K562 (cell line): Measurements from ENCODE around the gene SLC6A8. TPM values are rescaled to one million over a fixed set of nuclear protein-coding genes. Genes with fewer than 3 reads are reported as not detected.
A peak's percentile ranks its signal among the peaks of the same experiment; 100 is the strongest.
"Not testable (repeated sequence)": the region's sequence is repeated elsewhere in the genome, so short reads cannot be mapped to it uniquely, and the experiment has no call there.

ENCODE experiments used
- ATAC-seq: fragments of 200-7000 bp; cut with Tn5 transposase; 3 replicates; pipeline ENCODE4 v1.9.1; 2020; ENCODE audit warnings: moderate library complexity
- BruUV-seq: library from RNA; stranded (reverse); fragments of 400-500 nt; replicated peaks from 2 replicates; lab custom pipeline; 2021; lab: Mats Ljungman, UMichigan
- CTCF ChIA-PET: fragments of 300-600 bp; formaldehyde crosslinking; extraction: SDS; loops from one replicate; lab custom pipeline; 2021; ENCODE audit warnings: low intra/inter-chr PET ratio; lab: Yijun Ruan, JAX
- POLR2A ChIA-PET: fragments of 300-600, 350-650 bp; sonication (Branson Sonifier 250); formaldehyde crosslinking; extraction: SDS; loops from one replicate; lab custom pipeline; 2021; ENCODE audit warnings: antibody characterized with exemption, inconsistent platforms; lab: Yijun Ruan, JAX
- DNase-seq, 4 experiments: peaks; one replicate each; pipeline versions ENCODE4 v3.0.0 to v3.0.0-alpha.2; 2011 to 2018; ENCODE audit warnings: low spot score in 3 of 4, mixed read lengths in 3 of 4; ENCODE audit errors: extremely low read depth in 1 of 4
- FAIRE-seq: peaks from 2 replicates; lab custom pipeline; 2011; peaks lifted over from hg19 to GRCh38; lab: Jason Lieb, UNC
- H2AFZ ChIP-seq: 2 replicates; pipeline ENCODE4 v1.6.0; 2011; ENCODE audit warnings: low read depth, low read length, control low read depth, inconsistent platforms
- H3K27ac ChIP-seq: fragments of 200-600 bp; 3 replicates; pipeline ENCODE4 v1.8.0; 2011; ENCODE audit warnings: low read depth, mild to moderate bottlenecking, control low read depth, inconsistent platforms, low read length, moderate library complexity, mixed read lengths; ENCODE audit errors: extremely low read depth
- H3K27me3 ChIP-seq, 2 experiments: fragments of 300-600 bp in 1 of 2; 2 replicates in 1 of 2; 3 replicates in 1 of 2; pipeline versions ENCODE4 v1.6.0 to v1.8.0; 2011; ENCODE audit warnings: inconsistent platforms in 2 of 2, low read length in 2 of 2, mild to moderate bottlenecking in 1 of 2, mixed read lengths in 1 of 2, moderate library complexity in 1 of 2; ENCODE audit not compliant: control insufficient read depth in 2 of 2, insufficient read depth in 2 of 2
- H3K36me3 ChIP-seq: fragments of 300-600 bp; 3 replicates; pipeline ENCODE4 v1.8.0; 2011; ENCODE audit warnings: mild to moderate bottlenecking, low read length, inconsistent platforms; ENCODE audit not compliant: control insufficient read depth, insufficient read depth
- H3K4me1 ChIP-seq, 2 experiments: fragments of 200-600 bp in 1 of 2; replicated peaks in 1 of 2; 2 replicates in 1 of 2; 3 replicates in 1 of 2; pipeline versions ENCODE4 v1.5.1 to v1.8.0; 2011; ENCODE audit warnings: inconsistent platforms in 2 of 2, low read length in 2 of 2, mild to moderate bottlenecking in 1 of 2, mixed read lengths in 1 of 2, moderate library complexity in 1 of 2; ENCODE audit not compliant: control insufficient read depth in 2 of 2, insufficient read depth in 2 of 2
- H3K4me2 ChIP-seq: 2 replicates; pipeline ENCODE4 v1.6.1; 2011; ENCODE audit warnings: low read length, control low read depth, inconsistent platforms, mixed read lengths; ENCODE audit not compliant: insufficient read depth
- H3K4me3 ChIP-seq: fragments of 200-600 bp; sonication (generic), shearing (Covaris generic); 2 replicates; pipeline ENCODE4 v1.5.1; 2016; ENCODE audit warnings: control low read depth, inconsistent platforms
- H3K79me2 ChIP-seq: fragments of 200-600 bp; 3 replicates; pipeline ENCODE4 v1.8.0; 2011; ENCODE audit warnings: low read length, inconsistent platforms; ENCODE audit not compliant: control insufficient read depth, insufficient read depth
- H3K9ac ChIP-seq, 2 experiments: 2 replicates each; pipeline versions ENCODE4 v1.6.0 to v1.6.1; 2011; ENCODE audit warnings: low read depth in 2 of 2, low read length in 2 of 2, control low read depth in 1 of 2, inconsistent platforms in 1 of 2, mild to moderate bottlenecking in 1 of 2, mixed read lengths in 1 of 2; ENCODE audit not compliant: insufficient read depth in 1 of 2
- H3K9me1 ChIP-seq: one replicate; pipeline ENCODE4 v1.6.0; 2011; ENCODE audit warnings: inconsistent platforms, mild to moderate bottlenecking, low read length, moderate library complexity; ENCODE audit not compliant: control insufficient read depth, insufficient read depth
- H3K9me3 ChIP-seq: replicated peaks from 2 replicates; pipeline ENCODE4 v1.5.1; 2011; ENCODE audit warnings: low read depth, low read length, inconsistent platforms; ENCODE audit not compliant: control insufficient read depth, insufficient read depth
- H4K20me1 ChIP-seq: replicated peaks from 2 replicates; pipeline ENCODE4 v1.6.1; 2011; ENCODE audit warnings: low read length, inconsistent platforms, mixed read lengths; ENCODE audit not compliant: control insufficient read depth, insufficient read depth
- POLR2G ChIP-seq: fragments of 200-400 bp; formaldehyde crosslinking; IDR thresholded peaks from 2 replicates; pipeline ENCODE4 v1.6.1; 2017; ENCODE audit warnings: low read depth, mild to moderate bottlenecking, antibody characterized with exemption, low read length, moderate library complexity
- WGBS: fragments of 100-300 bp; shearing (Covaris generic); methylation state at CpG from one replicate; pipeline ENCODE4 v1.1.6; 2016; ENCODE audit warnings: low coverage, mixed read lengths; ENCODE audit not compliant: insufficient coverage; ENCODE audit errors: missing lambda C conversion rate; 5-methylcytosine and 5-hydroxymethylcytosine counted together
- in situ Hi-C: fragments of 300-500 bp; cut with MboI; formaldehyde crosslinking; loops from 4 replicates; pipeline ENCODE4 v1.15.0; 2018; ENCODE audit warnings: inconsistent platforms, mixed read lengths
- intact Hi-C: fragments of 100-400 bp; cut with micrococcal nuclease; formaldehyde crosslinking; loops from 2 replicates; pipeline ENCODE4 v1.14.2; 2022
- polyA plus RNA-seq, 8 experiments: library from polyadenylated mRNA; depleted of rRNA in 4 of 8; stranded (reverse) in 5 of 8; unstranded in 3 of 8; fragments of >200 nt; fragmentation: Nextera tagmentation in 2 of 8; fragmentation: Illumina TruSeq in 1 of 8; extraction: Ambion mirVana in 2 of 8; extraction: Trizol in 1 of 8; gene quantifications; 2 replicates each; pipeline versions ENCODE4 v1.2.1 to v1.2.3, GENCODE V29; 2011 to 2014; ENCODE audit warnings: inconsistent platforms in 1 of 8, missing spikeins in 1 of 8
- total RNA-seq, 7 experiments: library from RNA; depleted of rRNA in 6 of 7; stranded (reverse); fragments of >200 nt in 6 of 7; fragmentation: Illumina TruSeq in 2 of 7; extraction: Trizol in 2 of 7; gene quantifications; 2 replicates each; pipeline versions ENCODE4 v1.2.1 to v1.2.3, GENCODE V29; 2011 to 2021; ENCODE audit warnings: low replicate concordance in 1 of 7
- TF ChIP-seq, protein P1 (sequence below): sonication (generic); formaldehyde crosslinking; IDR thresholded peaks from 2 replicates; pipeline ENCODE4 v1.8.0; 2023; ENCODE audit warnings: mild to moderate bottlenecking, missing genetic modification reagents

The SLC6A8 gene
- total and polyA plus RNA-seq, 9 of the 15 experiments (the other 6 are each of a cell fraction or from before 2014, with no cell fraction given) = 0.68 to 144 (median 34.3) TPM

DNA sequence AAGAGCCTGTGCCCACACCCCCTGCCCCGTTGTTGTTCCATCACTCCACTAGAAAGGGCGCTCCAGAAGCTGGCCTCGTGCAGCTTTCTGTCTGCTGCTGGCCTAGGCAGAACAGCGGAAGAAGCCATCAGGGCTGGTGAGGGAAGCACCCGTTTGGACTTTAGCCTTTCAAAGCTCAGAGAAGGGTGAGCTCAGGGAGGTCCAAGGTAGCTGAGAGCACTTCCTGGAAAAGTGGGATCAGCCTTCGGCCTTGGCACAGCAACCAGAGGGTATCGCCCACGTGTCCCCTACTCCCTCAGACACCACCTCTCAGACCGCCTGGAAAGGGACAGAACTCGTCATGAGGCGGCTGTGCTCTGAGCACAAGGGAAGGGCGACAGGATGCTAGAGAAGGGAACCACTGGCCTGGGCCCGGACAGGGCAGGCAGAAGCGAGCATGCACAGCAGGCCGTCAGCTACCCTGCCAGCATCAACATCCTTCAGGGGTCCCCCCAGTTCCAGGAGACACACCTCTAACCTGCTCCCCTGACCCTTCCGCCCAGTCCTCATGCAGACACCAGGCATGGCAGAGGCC lies 11.6 kb downstream of the SLC6A8 start:
- H3K27ac ChIP-seq, FAIRE-seq, DNase-seq, H3K9me3 ChIP-seq, CTCF ChIA-PET, ATAC-seq, H2AFZ ChIP-seq, H3K9me1 ChIP-seq, intact Hi-C loops, H3K4me2 ChIP-seq, in situ Hi-C loops, BruUV-seq, H3K79me2 ChIP-seq, H3K27me3 ChIP-seq, H4K20me1 ChIP-seq, H3K4me3 ChIP-seq: not testable (repeated sequence)
- 100% methylated on average over 1 of the region's 16 CpGs for WGBS
- Histone ChIP-seq H3K36me3 (peaks cover 63% of the 10 kb centered on the region; the same call in 1 of the 3 replicates), H3K9ac (peak overlapping the region in 1 of 2 experiments; percentile 45; a peak in 2 of 4 replicates), H3K4me1 (peaks cover 0 to 15% of the 10 kb centered on the region in 2 experiments; a peak in 2 of 5 replicates)
- POLR2A ChIA-PET = interaction anchor here (1.2 to 1.3 kb wide), 2 partner anchors 10 to 20 kb away, joined by 4 read pairs; no protein-coding TSS in a partner anchor
- TF ChIP-seq POLR2G = peak; percentile 56
- TF ChIP-seq, protein P1, sequence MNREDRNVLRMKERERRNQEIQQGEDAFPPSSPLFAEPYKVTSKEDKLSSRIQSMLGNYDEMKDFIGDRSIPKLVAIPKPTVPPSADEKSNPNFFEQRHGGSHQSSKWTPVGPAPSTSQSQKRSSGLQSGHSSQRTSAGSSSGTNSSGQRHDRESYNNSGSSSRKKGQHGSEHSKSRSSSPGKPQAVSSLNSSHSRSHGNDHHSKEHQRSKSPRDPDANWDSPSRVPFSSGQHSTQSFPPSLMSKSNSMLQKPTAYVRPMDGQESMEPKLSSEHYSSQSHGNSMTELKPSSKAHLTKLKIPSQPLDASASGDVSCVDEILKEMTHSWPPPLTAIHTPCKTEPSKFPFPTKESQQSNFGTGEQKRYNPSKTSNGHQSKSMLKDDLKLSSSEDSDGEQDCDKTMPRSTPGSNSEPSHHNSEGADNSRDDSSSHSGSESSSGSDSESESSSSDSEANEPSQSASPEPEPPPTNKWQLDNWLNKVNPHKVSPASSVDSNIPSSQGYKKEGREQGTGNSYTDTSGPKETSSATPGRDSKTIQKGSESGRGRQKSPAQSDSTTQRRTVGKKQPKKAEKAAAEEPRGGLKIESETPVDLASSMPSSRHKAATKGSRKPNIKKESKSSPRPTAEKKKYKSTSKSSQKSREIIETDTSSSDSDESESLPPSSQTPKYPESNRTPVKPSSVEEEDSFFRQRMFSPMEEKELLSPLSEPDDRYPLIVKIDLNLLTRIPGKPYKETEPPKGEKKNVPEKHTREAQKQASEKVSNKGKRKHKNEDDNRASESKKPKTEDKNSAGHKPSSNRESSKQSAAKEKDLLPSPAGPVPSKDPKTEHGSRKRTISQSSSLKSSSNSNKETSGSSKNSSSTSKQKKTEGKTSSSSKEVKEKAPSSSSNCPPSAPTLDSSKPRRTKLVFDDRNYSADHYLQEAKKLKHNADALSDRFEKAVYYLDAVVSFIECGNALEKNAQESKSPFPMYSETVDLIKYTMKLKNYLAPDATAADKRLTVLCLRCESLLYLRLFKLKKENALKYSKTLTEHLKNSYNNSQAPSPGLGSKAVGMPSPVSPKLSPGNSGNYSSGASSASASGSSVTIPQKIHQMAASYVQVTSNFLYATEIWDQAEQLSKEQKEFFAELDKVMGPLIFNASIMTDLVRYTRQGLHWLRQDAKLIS (CRISPR knock-in tag) = peak; percentile 31; the same call in 1 of the 2 replicates
